Activated effector memory CD4-positive, alpha-beta T cell treated with Interleukin-2 at 50 U/mL for 16 hours (primary cell): ENCODE results near the gene SIX5.
A peak's percentile ranks its signal among the peaks of the same experiment; 100 is the strongest.
"Not testable (repeated sequence)": the region's sequence is repeated elsewhere in the genome, so short reads cannot be mapped to it uniquely, and the experiment has no call there.

Experiments
- DNase-seq: peaks from one replicate; pipeline ENCODE4 v3.0.0-alpha.2; 2020

Gene SIX5

GRCh38 chr19:45768984-45769782 lies at the start of gene SIX5:
Gene SIX5 (minus strand): TSS chr19:45769252. CDS start chr19:45768844, 408 bp downstream.
- DNase-seq, result peak; percentile 88

GRCh38 chr19:45817725-45818301 lies 48.8 kb upstream of the SIX5 start:
- DNase-seq, result no peak

GRCh38 chr19:45817010-45817724 lies 48.1 kb upstream of the SIX5 start:
- DNase-seq, result peak; percentile 89

- DNase-seq, result no peak
Observed at GRCh38 chr19:45816236-45817009, 47.4 kb upstream of the SIX5 start.

- no peak for DNase-seq
Observed at GRCh38 chr19:45815481-45816216, 46.6 kb upstream of the SIX5 start.

- no peak for DNase-seq
Observed at GRCh38 chr19:45814851-45815480, 45.9 kb upstream of the SIX5 start, which contains the start of gene RSPH6A. Gene RSPH6A (minus strand): TSS chr19:45815308. CDS start chr19:45815176, 132 bp downstream.

- DNase-seq, result no peak
Observed at GRCh38 chr19:45814166-45814780, 45.2 kb upstream of the SIX5 start.

GRCh38 chr19:45812297-45812696 lies 43.2 kb upstream of the SIX5 start:
- no peak for DNase-seq

- no peak for DNase-seq
Observed at GRCh38 chr19:45809643-45810159, 40.6 kb upstream of the SIX5 start.

GRCh38 chr19:45805719-45806118 lies 36.7 kb upstream of the SIX5 start:
- DNase-seq, result no peak

- DNase-seq, result no peak
Observed at GRCh38 chr19:45804959-45805230, 35.8 kb upstream of the SIX5 start.

GRCh38 chr19:45804140-45804958 lies 35.3 kb upstream of the SIX5 start:
- DNase-seq, result no peak

GRCh38 chr19:45801603-45802175 lies 32.6 kb upstream of the SIX5 start:
- no peak for DNase-seq

GRCh38 chr19:45800070-45800553 lies 31.1 kb upstream of the SIX5 start:
- no peak for DNase-seq

- not testable (repeated sequence) for DNase-seq
Observed at GRCh38 chr19:45799541-45799940, 30.5 kb upstream of the SIX5 start.

- peak; percentile 40 for DNase-seq
Observed at GRCh38 chr19:45798995-45799517, 30.0 kb upstream of the SIX5 start.

GRCh38 chr19:45794627-45795026 lies 25.6 kb upstream of the SIX5 start:
- no peak for DNase-seq

- DNase-seq, result no peak
Observed at GRCh38 chr19:45793876-45794275, 24.8 kb upstream of the SIX5 start.

- no peak for DNase-seq
Observed at GRCh38 chr19:45793178-45793564, 24.1 kb upstream of the SIX5 start.
